Astrocyte (in vitro differentiated cells and primary cell): ENCODE data around the gene NAP1L4. TPM values are rescaled to one million over a fixed set of nuclear protein-coding genes. Genes with fewer than 3 reads are reported as not detected.

Experiments used
- DNase-seq: peaks from one replicate; pipeline ENCODE4 v3.0.0-alpha.2; 2010; ENCODE audit warnings: low read depth
- FAIRE-seq: peaks from 2 replicates; lab custom pipeline; 2011; peaks lifted over from hg19 to GRCh38; lab: Jason Lieb, UNC
- H2AFZ ChIP-seq: 2 replicates; pipeline ENCODE4 v1.6.0; 2012; ENCODE audit warnings: low read depth, low read length, inconsistent platforms
- H3K27ac ChIP-seq: 2 replicates; pipeline ENCODE4 v1.5.1; 2011; ENCODE audit warnings: low read depth, low read length, inconsistent platforms
- H3K27me3 ChIP-seq: 2 replicates; pipeline ENCODE4 v1.6.0; 2011; ENCODE audit warnings: low read length, inconsistent platforms; ENCODE audit not compliant: insufficient read depth
- H3K36me3 ChIP-seq: 2 replicates; pipeline ENCODE4 v1.5.1; 2011; ENCODE audit warnings: low read length, inconsistent platforms; ENCODE audit not compliant: insufficient read depth
- H3K4me1 ChIP-seq: 2 replicates; pipeline ENCODE4 v1.5.1; 2011; ENCODE audit warnings: low read length, inconsistent platforms; ENCODE audit not compliant: insufficient read depth
- H3K4me2 ChIP-seq: 2 replicates; pipeline ENCODE4 v1.6.0; 2012; ENCODE audit warnings: low read length, inconsistent platforms
- H3K4me3 ChIP-seq: 2 replicates; pipeline ENCODE4 v1.5.1; 2011; ENCODE audit warnings: low read depth, mild to moderate bottlenecking, low read length, inconsistent platforms; ENCODE audit not compliant: insufficient read depth
- H3K79me2 ChIP-seq: 2 replicates; pipeline ENCODE4 v1.6.0; 2012; ENCODE audit warnings: mild to moderate bottlenecking, low read length, inconsistent platforms; ENCODE audit not compliant: insufficient read depth
- H3K9ac ChIP-seq: 2 replicates; pipeline ENCODE4 v1.6.0; 2012; ENCODE audit warnings: mild to moderate bottlenecking, low read length, inconsistent platforms
- H3K9me3 ChIP-seq: 2 replicates; pipeline ENCODE4 v1.5.1; 2012; ENCODE audit warnings: low read depth, mild to moderate bottlenecking, low read length, inconsistent platforms; ENCODE audit not compliant: insufficient read depth
- H4K20me1 ChIP-seq: 2 replicates; pipeline ENCODE4 v1.6.0; 2012; ENCODE audit warnings: low read length, inconsistent platforms; ENCODE audit not compliant: insufficient read depth
- H3K27ac Mint-ChIP-seq: one replicate; pipeline ENCODE4 v1.8.0; 2021; ENCODE audit warnings: mild to moderate bottlenecking, mixed read lengths; ENCODE audit not compliant: unreplicated experiment
- H3K27me3 Mint-ChIP-seq: one replicate; pipeline ENCODE4 v1.8.0; 2021; ENCODE audit warnings: low read depth, mixed read lengths; ENCODE audit not compliant: unreplicated experiment
- H3K36me3 Mint-ChIP-seq: one replicate; pipeline ENCODE4 v1.8.0; 2021; ENCODE audit warnings: low read depth, mixed read lengths; ENCODE audit not compliant: unreplicated experiment
- H3K4me1 Mint-ChIP-seq: one replicate; pipeline ENCODE4 v1.8.0; 2021; ENCODE audit warnings: low read depth, mixed read lengths; ENCODE audit not compliant: unreplicated experiment
- H3K4me3 Mint-ChIP-seq: one replicate; pipeline ENCODE4 v1.8.0; 2021; ENCODE audit warnings: mild to moderate bottlenecking, moderate library complexity, mixed read lengths; ENCODE audit not compliant: unreplicated experiment
- H3K9me3 Mint-ChIP-seq: one replicate; pipeline ENCODE4 v1.8.0; 2021; ENCODE audit warnings: mild to moderate bottlenecking, mixed read lengths; ENCODE audit not compliant: unreplicated experiment
- EZH2 ChIP-seq: IDR thresholded peaks from 2 replicates; pipeline ENCODE4 v1.6.1; 2012; ENCODE audit warnings: mild to moderate bottlenecking, low read length, inconsistent platforms; ENCODE audit not compliant: insufficient read depth
- total RNA-seq: library from RNA; stranded (reverse); gene quantifications from 2 replicates; pipeline ENCODE4 v1.2.1, GENCODE V29; 2021
- TF ChIP-seq, protein P1 (sequence below): IDR thresholded peaks from 2 replicates; pipeline ENCODE4 v1.5.1; 2011; ENCODE audit warnings: low read depth, mild to moderate bottlenecking, inconsistent platforms, low read length, moderate library complexity; ENCODE audit not compliant: insufficient read depth

Gene NAP1L4
- total RNA-seq, 1 donor from 2014 or later = 153 TPM

DNA sequence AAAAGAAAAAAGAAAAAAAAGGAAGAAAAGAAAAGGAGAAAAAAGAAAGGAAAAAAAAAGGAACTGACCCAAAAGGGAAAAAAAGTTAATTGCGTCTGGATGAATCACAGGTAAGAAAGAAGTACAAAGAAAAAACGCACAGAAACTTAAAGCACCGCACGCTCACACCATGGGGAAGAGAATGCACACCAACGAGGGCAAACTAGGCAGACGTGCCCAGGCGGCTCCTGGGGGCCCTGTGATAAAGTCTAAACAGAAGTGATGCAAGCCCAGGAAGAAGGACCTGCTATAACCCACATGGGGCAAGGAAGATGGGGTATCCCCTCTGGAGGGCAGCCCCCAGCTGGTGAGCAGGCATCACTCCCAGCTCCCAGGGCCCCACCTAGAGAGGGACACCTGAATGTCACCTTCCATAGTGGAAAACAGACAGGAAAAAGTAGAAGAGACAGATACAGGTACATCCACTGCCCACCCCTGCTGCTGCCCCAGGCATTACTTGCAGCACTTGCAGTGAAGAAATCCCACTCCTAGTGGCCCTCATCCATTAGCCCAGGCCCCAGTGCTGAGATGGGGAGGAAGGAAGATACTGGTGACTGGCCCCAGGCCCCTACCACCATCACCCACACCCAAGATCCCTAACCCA lies 28.9 kb downstream of the NAP1L4 start:
- no peaks in the 10 kb centered on the region for H3K9me3 ChIP-seq
- no peaks in the 10 kb centered on the region for H3K27me3 Mint-ChIP-seq
- H3K4me1 Mint-ChIP-seq = peaks cover 10% of the 10 kb centered on the region
- H2AFZ ChIP-seq = no peak overlapping the region
- no peak overlapping the region for H3K4me3 ChIP-seq
- no peak overlapping the region for H3K4me3 Mint-ChIP-seq
- no peak overlapping the region for H3K4me2 ChIP-seq
- H3K27ac ChIP-seq = no peak overlapping the region
- H3K4me1 ChIP-seq = peaks cover 5% of the 10 kb centered on the region
- TF ChIP-seq, protein P1, sequence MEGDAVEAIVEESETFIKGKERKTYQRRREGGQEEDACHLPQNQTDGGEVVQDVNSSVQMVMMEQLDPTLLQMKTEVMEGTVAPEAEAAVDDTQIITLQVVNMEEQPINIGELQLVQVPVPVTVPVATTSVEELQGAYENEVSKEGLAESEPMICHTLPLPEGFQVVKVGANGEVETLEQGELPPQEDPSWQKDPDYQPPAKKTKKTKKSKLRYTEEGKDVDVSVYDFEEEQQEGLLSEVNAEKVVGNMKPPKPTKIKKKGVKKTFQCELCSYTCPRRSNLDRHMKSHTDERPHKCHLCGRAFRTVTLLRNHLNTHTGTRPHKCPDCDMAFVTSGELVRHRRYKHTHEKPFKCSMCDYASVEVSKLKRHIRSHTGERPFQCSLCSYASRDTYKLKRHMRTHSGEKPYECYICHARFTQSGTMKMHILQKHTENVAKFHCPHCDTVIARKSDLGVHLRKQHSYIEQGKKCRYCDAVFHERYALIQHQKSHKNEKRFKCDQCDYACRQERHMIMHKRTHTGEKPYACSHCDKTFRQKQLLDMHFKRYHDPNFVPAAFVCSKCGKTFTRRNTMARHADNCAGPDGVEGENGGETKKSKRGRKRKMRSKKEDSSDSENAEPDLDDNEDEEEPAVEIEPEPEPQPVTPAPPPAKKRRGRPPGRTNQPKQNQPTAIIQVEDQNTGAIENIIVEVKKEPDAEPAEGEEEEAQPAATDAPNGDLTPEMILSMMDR = no peak
- TF ChIP-seq EZH2 = no peak
- no peaks in the 10 kb centered on the region for H3K27me3 ChIP-seq
- no peak for FAIRE-seq
- H3K36me3 ChIP-seq = peaks cover 65% of the 10 kb centered on the region
- H3K36me3 Mint-ChIP-seq = peaks cover 42% of the 10 kb centered on the region
- H4K20me1 ChIP-seq = peaks cover 69% of the 10 kb centered on the region
- DNase-seq = no peak
- peaks cover 83% of the 10 kb centered on the region for H3K79me2 ChIP-seq
- H3K9me3 Mint-ChIP-seq = peaks cover 3% of the 10 kb centered on the region
- no peak overlapping the region for H3K9ac ChIP-seq
- no peak overlapping the region for H3K27ac Mint-ChIP-seq

DNA sequence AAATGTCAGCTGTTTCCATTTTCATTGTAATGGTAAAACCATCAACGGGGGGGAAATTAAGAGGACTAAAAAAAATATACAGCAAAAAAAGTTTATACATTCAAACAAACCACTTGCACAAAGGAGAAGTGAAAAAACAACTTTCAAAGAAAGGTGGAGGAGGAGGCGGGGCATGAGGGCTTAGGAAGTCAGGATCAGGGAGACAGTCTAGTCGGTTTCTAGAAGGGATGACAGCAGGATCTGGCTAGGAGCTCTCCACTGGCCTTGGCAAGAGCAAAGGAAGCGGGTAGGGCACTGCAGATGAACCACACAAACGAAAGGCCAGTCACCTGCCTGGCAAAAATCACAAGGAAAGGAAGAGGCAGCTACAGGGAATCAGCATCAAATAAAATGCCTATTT lies 31.0 kb downstream of the NAP1L4 start:
- Histone ChIP-seq H2AFZ (no peak overlapping the region), H3K9me3 (no peaks in the 10 kb centered on the region), H3K27me3 (no peaks in the 10 kb centered on the region), H3K36me3 (peaks cover 65% of the 10 kb centered on the region), H3K9ac (no peak overlapping the region), H3K4me3 (no peak overlapping the region), H3K27ac (no peak overlapping the region), H3K4me1 (peaks cover 5% of the 10 kb centered on the region), H3K79me2 (peaks cover 81% of the 10 kb centered on the region), H3K4me2 (no peak overlapping the region), H4K20me1 (peaks cover 58% of the 10 kb centered on the region)
- H3K27ac Mint-ChIP-seq = no peak overlapping the region
- no peak overlapping the region for H3K4me3 Mint-ChIP-seq
- H3K27me3 Mint-ChIP-seq = no peaks in the 10 kb centered on the region
- peaks cover 39% of the 10 kb centered on the region for H3K36me3 Mint-ChIP-seq
- FAIRE-seq (no peak), DNase-seq (no peak)
- H3K9me3 Mint-ChIP-seq = peaks cover 3% of the 10 kb centered on the region
- H3K4me1 Mint-ChIP-seq = peaks cover 11% of the 10 kb centered on the region
- TF ChIP-seq EZH2 = no peak
- TF ChIP-seq, protein P1 = no peak

- H3K9ac ChIP-seq = no peak overlapping the region
- H3K79me2 ChIP-seq = peaks cover 79% of the 10 kb centered on the region
- no peaks in the 10 kb centered on the region for H3K27me3 Mint-ChIP-seq
- H3K4me2 ChIP-seq = peak overlapping the region; percentile 23
- no peaks in the 10 kb centered on the region for H3K9me3 ChIP-seq
- no peaks in the 10 kb centered on the region for H3K27me3 ChIP-seq
- H4K20me1 ChIP-seq = peaks cover 54% of the 10 kb centered on the region
- no peak overlapping the region for H2AFZ ChIP-seq
- no peak for FAIRE-seq
- H3K4me1 ChIP-seq = peaks cover 5% of the 10 kb centered on the region
- H3K27ac Mint-ChIP-seq = no peak overlapping the region
- H3K36me3 Mint-ChIP-seq = peaks cover 37% of the 10 kb centered on the region
- no peak overlapping the region for H3K4me3 ChIP-seq
- peaks cover 16% of the 10 kb centered on the region for H3K4me1 Mint-ChIP-seq
- H3K27ac ChIP-seq = no peak overlapping the region
- no peak overlapping the region for H3K4me3 Mint-ChIP-seq
- H3K9me3 Mint-ChIP-seq = peaks cover 3% of the 10 kb centered on the region
- no peak for DNase-seq
- no peak for TF ChIP-seq EZH2
- TF ChIP-seq, protein P1 = no peak
- peaks cover 63% of the 10 kb centered on the region for H3K36me3 ChIP-seq
Measured at GRCh38 chr11:2960139-2960538, 32.0 kb downstream of the NAP1L4 start.
